Neural cell (in vitro differentiated cells): ENCODE data around the gene SYT1. TPM values are rescaled to one million over a fixed set of nuclear protein-coding genes. Genes with fewer than 3 reads are reported as not detected.

ENCODE experiments used
- H2AFZ ChIP-seq: fragments of 200-600, 300-800 bp; sonication (generic), shearing (Covaris generic); 2 replicates; pipeline ENCODE4 v1.6.0; 2014; ENCODE audit warnings: low read depth, mild to moderate bottlenecking, antibody characterized with exemption, low read length, moderate library complexity
- H3F3A ChIP-seq: fragments of 200-600 bp; shearing (Covaris generic); 2 replicates; pipeline ENCODE4 v1.6.1; 2016; ENCODE audit warnings: mild to moderate bottlenecking, moderate library complexity, mixed read lengths, antibody characterized with exemption, low read length; ENCODE audit not compliant: insufficient read depth, poor library complexity, severe bottlenecking
- H3K27ac ChIP-seq: fragments of 200-600, 300-800 bp; sonication (generic), shearing (Covaris generic); 2 replicates; pipeline ENCODE4 v1.5.1; 2014; ENCODE audit warnings: mild to moderate bottlenecking, low read length, moderate library complexity
- H3K27me3 ChIP-seq: fragments of 300-800, 200-600 bp; sonication (generic), shearing (Covaris generic); 2 replicates; pipeline ENCODE4 v1.6.0; 2014; ENCODE audit warnings: mild to moderate bottlenecking, low read depth, low read length, moderate library complexity; ENCODE audit not compliant: insufficient read depth
- H3K36me3 ChIP-seq: fragments of 300-800, 200-600 bp; sonication (generic), shearing (Covaris generic); 2 replicates; pipeline ENCODE4 v1.5.1; 2014; ENCODE audit warnings: mild to moderate bottlenecking, antibody characterized with exemption, low read length, moderate library complexity; ENCODE audit not compliant: insufficient read depth
- H3K4me2 ChIP-seq: fragments of 300-800, 200-600 bp; sonication (generic), shearing (Covaris generic); 2 replicates; pipeline ENCODE4 v1.6.0; 2014; ENCODE audit warnings: mild to moderate bottlenecking, low read length
- H3K4me3 ChIP-seq: fragments of 300-800, 200-600 bp; sonication (generic), shearing (Covaris generic); 2 replicates; pipeline ENCODE4 v1.5.1; 2014; ENCODE audit warnings: mild to moderate bottlenecking, low read length, moderate library complexity
- H3K79me2 ChIP-seq: fragments of 200-600 bp; shearing (Covaris generic); replicated peaks from 2 replicates; pipeline ENCODE4 v1.6.0; 2014; ENCODE audit warnings: mild to moderate bottlenecking, low read length, moderate library complexity; ENCODE audit not compliant: insufficient read depth
- H3K9ac ChIP-seq: fragments of 300-800, 200-600 bp; sonication (generic), shearing (Covaris generic); 2 replicates; pipeline ENCODE4 v1.6.1; 2016; ENCODE audit warnings: mild to moderate bottlenecking, low read length, mixed read lengths
- H3K9me2 ChIP-seq: fragments of 200-600 bp; shearing (Covaris generic); 2 replicates; pipeline ENCODE4 v1.6.1; 2016; ENCODE audit warnings: mild to moderate bottlenecking, low read length, mixed read lengths; ENCODE audit not compliant: insufficient read depth
- H3K9me3 ChIP-seq: fragments of 200-600, 300-800 bp; sonication (generic), shearing (Covaris generic); 2 replicates; pipeline ENCODE4 v1.6.1; 2016; ENCODE audit warnings: mild to moderate bottlenecking, mixed run types, low read length, moderate library complexity, mixed read lengths
- H4K20me1 ChIP-seq: fragments of 200-600 bp; shearing (Covaris generic); 2 replicates; pipeline ENCODE4 v1.6.1; 2016; ENCODE audit warnings: mild to moderate bottlenecking, mixed run types; ENCODE audit not compliant: insufficient read depth
- EP300 ChIP-seq: fragments of 450-650 bp; conservative IDR thresholded peaks from 2 replicates; pipeline ENCODE4 v1.6.1; 2014; ENCODE audit warnings: antibody characterized with exemption, mild to moderate bottlenecking, moderate library complexity; ENCODE audit not compliant: poor library complexity, severe bottlenecking
- EZH2 ChIP-seq: fragments of 200-600, 300-800 bp; shearing (Covaris generic), sonication (generic); IDR thresholded peaks from 2 replicates; pipeline ENCODE4 v1.6.1; 2014; ENCODE audit warnings: antibody characterized with exemption, low read length, borderline replicate concordance, mild to moderate bottlenecking; ENCODE audit not compliant: insufficient read depth, poor library complexity, severe bottlenecking
- MXI1 ChIP-seq: fragments of 450-650 bp; conservative IDR thresholded peaks from 2 replicates; pipeline ENCODE4 v1.6.1; 2014; ENCODE audit warnings: antibody characterized with exemption, mild to moderate bottlenecking; ENCODE audit not compliant: poor library complexity, severe bottlenecking
- POLR2AphosphoS5 ChIP-seq: IDR thresholded peaks from 2 replicates; pipeline ENCODE4 v1.6.1; 2012
- RAD21 ChIP-seq: fragments of 450-650 bp; conservative IDR thresholded peaks from 2 replicates; pipeline ENCODE4 v1.6.1; 2014; ENCODE audit warnings: antibody characterized with exemption, mild to moderate bottlenecking, moderate library complexity
- REST ChIP-seq: IDR thresholded peaks from 2 replicates; pipeline ENCODE4 v1.6.1; 2012; ENCODE audit warnings: borderline replicate concordance
- SMC3 ChIP-seq: fragments of 450-650 bp; conservative IDR thresholded peaks from 2 replicates; pipeline ENCODE4 v1.6.1; 2014; ENCODE audit warnings: antibody characterized with exemption, mild to moderate bottlenecking, moderate library complexity; ENCODE audit not compliant: poor library complexity
- TAF1 ChIP-seq: IDR thresholded peaks from 2 replicates; pipeline ENCODE4 v1.6.1; 2012; ENCODE audit warnings: low read depth
- polyA plus RNA-seq: library from polyadenylated mRNA; depleted of rRNA; stranded (reverse); fragments of >200 nt; gene quantifications from 2 replicates; pipeline ENCODE4 v1.2.3, GENCODE V29; 2014
- TF ChIP-seq, protein P1 (sequence below): fragments of 450-650 bp; IDR thresholded peaks from 2 replicates; pipeline ENCODE4 v1.5.1; 2014; ENCODE audit warnings: antibody characterized with exemption, mild to moderate bottlenecking, moderate library complexity; ENCODE audit not compliant: poor library complexity, severe bottlenecking

Gene SYT1
- polyA plus RNA-seq, 1 donor from 2014 or later = 103 TPM

DNA sequence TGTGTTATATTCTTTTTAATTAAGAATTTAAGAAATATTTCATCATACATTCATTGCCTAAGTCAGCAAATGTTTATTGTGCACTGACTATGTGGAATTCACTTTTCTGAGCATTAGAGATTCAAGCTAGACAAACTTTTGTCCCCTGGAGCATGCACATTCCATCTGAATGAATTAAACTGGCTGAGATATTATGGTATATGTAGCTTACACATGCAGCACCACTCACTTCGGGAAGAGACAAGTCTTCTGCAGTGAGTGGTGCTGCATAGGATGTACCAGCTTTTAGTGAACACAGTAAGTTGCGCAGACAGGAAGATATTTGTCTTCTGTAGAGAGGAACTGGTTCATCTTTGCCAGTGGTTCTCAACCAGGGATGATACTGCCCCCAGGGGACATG, 318.4 kb downstream of the SYT1 start:
- H4K20me1 ChIP-seq = no peaks in the 10 kb centered on the region
- no peak for TF ChIP-seq EP300
- TF ChIP-seq POLR2AphosphoS5 = no peak
- TF ChIP-seq EZH2 = no peak
- no peak for TF ChIP-seq SMC3
- no peak for TF ChIP-seq MXI1
- TF ChIP-seq, protein P1, sequence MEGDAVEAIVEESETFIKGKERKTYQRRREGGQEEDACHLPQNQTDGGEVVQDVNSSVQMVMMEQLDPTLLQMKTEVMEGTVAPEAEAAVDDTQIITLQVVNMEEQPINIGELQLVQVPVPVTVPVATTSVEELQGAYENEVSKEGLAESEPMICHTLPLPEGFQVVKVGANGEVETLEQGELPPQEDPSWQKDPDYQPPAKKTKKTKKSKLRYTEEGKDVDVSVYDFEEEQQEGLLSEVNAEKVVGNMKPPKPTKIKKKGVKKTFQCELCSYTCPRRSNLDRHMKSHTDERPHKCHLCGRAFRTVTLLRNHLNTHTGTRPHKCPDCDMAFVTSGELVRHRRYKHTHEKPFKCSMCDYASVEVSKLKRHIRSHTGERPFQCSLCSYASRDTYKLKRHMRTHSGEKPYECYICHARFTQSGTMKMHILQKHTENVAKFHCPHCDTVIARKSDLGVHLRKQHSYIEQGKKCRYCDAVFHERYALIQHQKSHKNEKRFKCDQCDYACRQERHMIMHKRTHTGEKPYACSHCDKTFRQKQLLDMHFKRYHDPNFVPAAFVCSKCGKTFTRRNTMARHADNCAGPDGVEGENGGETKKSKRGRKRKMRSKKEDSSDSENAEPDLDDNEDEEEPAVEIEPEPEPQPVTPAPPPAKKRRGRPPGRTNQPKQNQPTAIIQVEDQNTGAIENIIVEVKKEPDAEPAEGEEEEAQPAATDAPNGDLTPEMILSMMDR = no peak
- no peak for TF ChIP-seq TAF1
- TF ChIP-seq REST = no peak
- no peak overlapping the region for H3K9ac ChIP-seq
- H3K9me2 ChIP-seq = no peaks in the 10 kb centered on the region
- H3K36me3 ChIP-seq = no peaks in the 10 kb centered on the region
- no peaks in the 10 kb centered on the region for H3K79me2 ChIP-seq
- no peaks in the 10 kb centered on the region for H3K9me3 ChIP-seq
- H3K4me3 ChIP-seq = no peak overlapping the region
- H3K27me3 ChIP-seq = no peaks in the 10 kb centered on the region
- H3F3A ChIP-seq = no peaks in the 10 kb centered on the region
- no peak overlapping the region for H3K27ac ChIP-seq
- H3K4me2 ChIP-seq = no peak overlapping the region
- H2AFZ ChIP-seq = no peak overlapping the region

DNA sequence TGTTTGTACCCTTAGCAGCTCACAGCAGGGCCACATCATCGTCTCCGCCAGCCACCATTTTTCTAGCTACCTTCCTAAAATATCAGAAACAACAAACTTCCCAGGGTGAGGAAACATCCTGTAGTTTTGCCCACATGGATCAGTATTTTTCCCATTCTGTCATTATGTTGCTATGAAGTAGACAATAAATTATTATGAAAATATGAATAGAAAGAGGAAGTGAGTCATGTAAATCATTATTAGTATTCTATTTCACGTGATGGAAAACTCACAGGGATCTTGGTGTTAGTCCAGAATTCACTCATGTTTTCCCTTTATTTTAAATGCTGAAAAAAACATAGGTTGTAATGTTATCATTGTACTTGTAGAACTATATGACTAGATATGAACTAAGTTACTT, 319.4 kb downstream of the SYT1 start:
- no peaks in the 10 kb centered on the region for H3K9me3 ChIP-seq

More for the DNA sequence above, 319.4 kb downstream of the SYT1 start:
- no peaks in the 10 kb centered on the region for H3K27me3 ChIP-seq
- no peaks in the 10 kb centered on the region for H3K36me3 ChIP-seq
- H3K9ac ChIP-seq = no peak overlapping the region
- no peak for TF ChIP-seq EP300
- no peak for TF ChIP-seq SMC3
- no peak for TF ChIP-seq REST
- no peak for TF ChIP-seq TAF1
- TF ChIP-seq, protein P1 = no peak
- no peak for TF ChIP-seq EZH2
- no peak for TF ChIP-seq POLR2AphosphoS5
- no peak for TF ChIP-seq RAD21
- no peak for TF ChIP-seq MXI1
- no peaks in the 10 kb centered on the region for H3K9me2 ChIP-seq
- no peaks in the 10 kb centered on the region for H4K20me1 ChIP-seq
- H3K4me3 ChIP-seq = no peak overlapping the region
- no peak overlapping the region for H3K27ac ChIP-seq
- no peaks in the 10 kb centered on the region for H3K79me2 ChIP-seq
- H3F3A ChIP-seq = no peaks in the 10 kb centered on the region
- H3K4me2 ChIP-seq = no peak overlapping the region
- H2AFZ ChIP-seq = no peak overlapping the region
